Prostate gland (tissue), 2 donors: ENCODE measurements around the gene SPARCL1. TPM values are rescaled to one million over a fixed set of nuclear protein-coding genes. Genes with fewer than 3 reads are reported as not detected.
"Not testable (repeated sequence)": the region's sequence is repeated elsewhere in the genome, so short reads cannot be mapped to it uniquely, and the experiment has no call there.

Experiments used
- DNase-seq: peaks from one replicate; pipeline ENCODE4 v3.0.0-alpha.2; 2019; ENCODE audit warnings: low spot score
- H3K27ac ChIP-seq, 2 donors: fragments of 200-600 bp; sonication (generic); 2 replicates each; pipeline ENCODE4 v1.5.1; 2017 to 2019
- H3K27me3 ChIP-seq: fragments of 200-600 bp; sonication (generic); replicated peaks from 2 replicates; pipeline ENCODE4 v1.5.1; 2019; ENCODE audit not compliant: insufficient read depth
- H3K36me3 ChIP-seq, 2 donors: fragments of 200-600 bp; sonication (generic); 1 replicate in 1 of 2; 2 replicates in 1 of 2; pipeline versions ENCODE4 v1.5.1 to v1.8.1; 2017 to 2019
- H3K4me1 ChIP-seq: fragments of 200-600 bp; sonication (generic); replicated peaks from 2 replicates; pipeline ENCODE4 v1.5.1; 2019
- H3K4me3 ChIP-seq, 2 donors: fragments of 200-600 bp; sonication (generic); 2 replicates each; pipeline ENCODE4 v1.5.1; 2017 to 2019
- H3K9me3 ChIP-seq: fragments of 200-600 bp; sonication (generic); 2 replicates; pipeline ENCODE4 v1.5.1; 2017
- CTCF ChIP-seq, 4 experiments: fragments of 200-600 bp in 2 of 4; fragments of 450-650 bp in 2 of 4; sonication (generic) in 2 of 4; IDR thresholded peaks; 1 replicate in 3 of 4; 2 replicates in 1 of 4; pipeline ENCODE4 v1.5.1; 2016 to 2019; ENCODE audit warnings: antibody characterized with exemption in 4 of 4, mild to moderate bottlenecking in 2 of 4, moderate library complexity in 2 of 4
- POLR2A ChIP-seq: fragments of 450-650 bp; IDR thresholded peaks from one replicate; pipeline ENCODE4 v1.6.1; 2016; ENCODE audit warnings: antibody characterized with exemption, mild to moderate bottlenecking
- POLR2AphosphoS5 ChIP-seq: sonication (generic); formaldehyde crosslinking; IDR thresholded peaks from one replicate; pipeline ENCODE4 v1.6.1; 2017; ENCODE audit warnings: antibody characterized with exemption
- WGBS: methylation state at CpG from one replicate; pipeline ENCODE4 v1.1.5; 2018; 5-methylcytosine and 5-hydroxymethylcytosine counted together
- intact Hi-C: fragments of 100-400 bp; cut with DNase I; formaldehyde crosslinking; loops from one replicate; pipeline ENCODE4 v1.14.2; 2022
- total RNA-seq, 2 donors: library from RNA; depleted of rRNA; stranded (reverse); fragments of >200 nt; gene quantifications; one replicate each; pipeline ENCODE4 v1.1.0, GENCODE V29; 2016

The SPARCL1 gene
- total RNA-seq, 2 donors from 2014 or later = 248 to 377 TPM

DNA sequence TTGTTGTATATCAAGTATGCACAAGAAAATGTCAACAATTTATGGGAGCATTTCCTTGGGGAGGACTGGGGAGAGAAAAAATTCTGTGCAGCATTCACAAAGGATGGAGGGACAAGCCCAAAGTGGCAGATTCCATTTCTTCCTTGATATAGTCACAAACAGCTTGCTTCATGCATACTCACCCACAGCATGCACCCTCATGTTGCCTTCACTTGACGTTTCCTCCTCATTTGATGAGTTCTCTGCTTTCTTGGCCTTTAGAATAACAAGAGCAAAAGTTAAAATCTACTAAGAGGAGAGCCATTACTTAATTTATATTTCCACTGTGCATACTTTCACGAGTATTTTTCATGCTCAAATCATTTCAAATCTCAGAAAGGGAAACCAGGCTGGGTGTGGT lies 37.7 kb downstream of the SPARCL1 start:
- intact Hi-C loops = no loop called here
- no peak for DNase-seq
- no peak for TF ChIP-seq POLR2AphosphoS5
- TF ChIP-seq CTCF (IDR thresholded peaks at IDR 0.05) = no peak
- no peak for TF ChIP-seq POLR2A
- Histone ChIP-seq H3K4me3 (no peak overlapping the region), H3K9me3 (no peaks in the 10 kb centered on the region), H3K27me3 (no peaks in the 10 kb centered on the region), H3K36me3 (peaks cover 0 to 9% of the 10 kb centered on the region in 2 donors), H3K27ac (no peak overlapping the region), H3K4me1 (no peaks in the 10 kb centered on the region)
- 93% methylated on average over 2 of the region's 2 CpGs for whole genome bisulfite sequencing

GRCh38 chr4:87490664-87491369 lies 38.4 kb downstream of the SPARCL1 start:
- no peak for TF ChIP-seq CTCF (IDR thresholded peaks at IDR 0.05)
- TF ChIP-seq POLR2A = no peak
- no peak for TF ChIP-seq POLR2AphosphoS5
- H3K27ac ChIP-seq = no peak overlapping the region
- intact Hi-C loops = no loop called here
- H3K27me3 ChIP-seq = no peaks in the 10 kb centered on the region
- H3K4me3 ChIP-seq = no peak overlapping the region
- DNase-seq = no peak
- peaks cover 0 to 9% of the 10 kb centered on the region in 2 donors for H3K36me3 ChIP-seq
- no peaks in the 10 kb centered on the region for H3K4me1 ChIP-seq
- WGBS = 73% methylated on average over 1 of the region's 1 CpG
- H3K9me3 ChIP-seq = no peaks in the 10 kb centered on the region

DNA sequence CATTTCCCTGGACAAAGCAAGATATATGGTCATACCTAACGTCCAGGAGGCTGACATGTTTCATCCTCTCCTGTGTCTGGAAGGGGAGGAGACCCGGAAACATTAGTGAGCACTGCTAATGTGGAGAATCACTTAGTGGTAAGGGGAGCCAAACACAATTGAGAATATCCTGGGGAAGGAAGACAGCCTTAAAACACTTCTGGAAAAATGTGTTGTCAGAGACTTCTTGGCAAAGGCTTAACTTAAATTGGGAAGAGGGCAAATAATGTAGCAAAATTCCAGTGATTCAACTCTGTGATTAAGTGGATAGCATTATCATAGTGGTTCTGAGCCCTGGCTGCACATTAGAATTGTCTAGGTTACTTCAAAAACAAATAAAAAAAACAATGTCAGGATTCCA lies 39.5 kb downstream of the SPARCL1 start:
- WGBS = 77% methylated on average over 2 of the region's 2 CpGs
- Histone ChIP-seq H3K27ac (no peak overlapping the region), H3K4me3 (no peak overlapping the region), H3K27me3 (no peaks in the 10 kb centered on the region), H3K9me3 (no peaks in the 10 kb centered on the region), H3K36me3 (peaks cover 0 to 9% of the 10 kb centered on the region in 2 donors), H3K4me1 (no peaks in the 10 kb centered on the region)
- intact Hi-C loops = no loop called here
- TF ChIP-seq POLR2AphosphoS5 (no peak), POLR2A (no peak), CTCF (IDR thresholded peaks at IDR 0.05) (no peak)
- no peak for DNase-seq

DNA sequence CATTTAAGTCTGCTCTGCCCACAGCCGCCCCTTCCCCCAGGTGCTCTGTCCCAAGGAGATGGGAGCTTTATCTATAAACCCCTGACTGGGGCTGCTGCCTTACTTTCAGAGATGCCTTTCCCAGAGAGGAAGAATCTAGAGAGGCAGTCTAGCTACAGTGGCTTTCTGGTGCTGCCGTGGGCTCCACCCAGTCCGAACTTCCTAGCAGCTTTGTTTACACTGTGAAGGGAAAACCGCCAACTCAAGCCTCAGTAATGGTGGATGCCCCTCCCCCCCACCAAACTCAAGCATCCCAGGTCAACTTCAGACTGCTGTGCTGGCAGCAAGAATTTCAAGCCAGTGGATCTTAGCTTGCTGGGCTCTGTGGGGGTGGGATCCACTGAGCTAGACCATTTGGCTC lies 40.5 kb downstream of the SPARCL1 start:
- not testable (repeated sequence) for H3K9me3 ChIP-seq, H3K4me1 ChIP-seq
- peak overlapping the region in 1 of 2 donors; percentile 6 for H3K27ac ChIP-seq

GRCh38 chr4:87483247-87483646 lies 45.9 kb downstream of the SPARCL1 start:
- DNase-seq, H3K36me3 ChIP-seq, H3K4me1 ChIP-seq, H3K27me3 ChIP-seq, intact Hi-C loops, H3K9me3 ChIP-seq, H3K4me3 ChIP-seq, H3K27ac ChIP-seq: not testable (repeated sequence)

More for the DNA sequence above, 40.5 kb downstream of the SPARCL1 start:
- H3K36me3 ChIP-seq, intact Hi-C loops, H3K27me3 ChIP-seq, H3K4me3 ChIP-seq, DNase-seq: not testable (repeated sequence)
- 74% methylated on average over 4 of the region's 4 CpGs for WGBS

- no peak overlapping the region for H3K27ac ChIP-seq
- H3K9me3 ChIP-seq = no peaks in the 10 kb centered on the region
- H3K36me3 ChIP-seq = no peaks in the 10 kb centered on the region
- intact Hi-C loops = no loop called here
- TF ChIP-seq CTCF (IDR thresholded peaks at IDR 0.05) (no peak), POLR2AphosphoS5 (no peak), POLR2A (no peak)
- no peak overlapping the region for H3K4me3 ChIP-seq
- no peaks in the 10 kb centered on the region for H3K27me3 ChIP-seq
- no peak for DNase-seq
- H3K4me1 ChIP-seq = no peaks in the 10 kb centered on the region
Measured at GRCh38 chr4:87481377-87481776, 47.8 kb downstream of the SPARCL1 start.
